RKO (cell line): ENCODE results near the gene ZFC3H1.

Source experiments
- DNase-seq: peaks from one replicate; pipeline ENCODE4 v3.0.0-alpha.2; 2016; ENCODE audit warnings: low spot score

Gene ZFC3H1

GRCh38 chr12:71671816-71672215, 8.2 kb upstream of the ZFC3H1 start:
- no peak for DNase-seq

GRCh38 chr12:71671311-71671710, 7.7 kb upstream of the ZFC3H1 start:
- no peak for DNase-seq

GRCh38 chr12:71666259-71666658, 2.6 kb upstream of the ZFC3H1 start:
- no peak for DNase-seq

- DNase-seq, result no peak
These were observed 1.4 kb upstream of the ZFC3H1 start for GRCh38 chr12:71665090-71665463.

- DNase-seq, result peak; percentile 43
These were observed 902 bp upstream of the ZFC3H1 start for GRCh38 chr12:71664411-71665089.

- DNase-seq, result peak; percentile 92
These were observed 643 bp downstream of the ZFC3H1 start for GRCh38 chr12:71662849-71663560.

GRCh38 chr12:71661977-71662530, 1.6 kb downstream of the ZFC3H1 start:
- peak; percentile 35 for DNase-seq

GRCh38 chr12:71656740-71657139, 6.9 kb downstream of the ZFC3H1 start:
- no peak for DNase-seq

- DNase-seq, result no peak
These were observed 7.7 kb downstream of the ZFC3H1 start for GRCh38 chr12:71655907-71656306.

- no peak for DNase-seq
These were observed 8.2 kb downstream of the ZFC3H1 start for GRCh38 chr12:71655495-71655894.

GRCh38 chr12:71654200-71654599, 9.4 kb downstream of the ZFC3H1 start:
- DNase-seq, result no peak

- DNase-seq, result no peak
These were observed 10.5 kb downstream of the ZFC3H1 start for GRCh38 chr12:71653137-71653536.

- DNase-seq, result no peak
These were observed 11.0 kb downstream of the ZFC3H1 start for GRCh38 chr12:71652656-71653055.

GRCh38 chr12:71649401-71649800, 14.2 kb downstream of the ZFC3H1 start:
- DNase-seq, result no peak

GRCh38 chr12:71648537-71648936, 15.1 kb downstream of the ZFC3H1 start:
- DNase-seq, result no peak

- no peak for DNase-seq
These were observed 17.1 kb downstream of the ZFC3H1 start for GRCh38 chr12:71646512-71646911.

GRCh38 chr12:71645268-71645667, 18.4 kb downstream of the ZFC3H1 start:
- no peak for DNase-seq

- DNase-seq, result no peak
These were observed 21.4 kb downstream of the ZFC3H1 start for GRCh38 chr12:71642264-71642663.

- DNase-seq, result no peak
These were observed 22.3 kb downstream of the ZFC3H1 start for GRCh38 chr12:71641390-71641789.

GRCh38 chr12:71640316-71640715, 23.3 kb downstream of the ZFC3H1 start:
- DNase-seq, result no peak

- DNase-seq, result peak; percentile 65
These were observed 24.3 kb downstream of the ZFC3H1 start for GRCh38 chr12:71639341-71639760.

GRCh38 chr12:71638499-71638898, 25.1 kb downstream of the ZFC3H1 start:
- DNase-seq, result no peak

GRCh38 chr12:71636704-71637115, 26.9 kb downstream of the ZFC3H1 start:
- peak; percentile 83 for DNase-seq
